Measurements from ENCODE around the gene KRTAP20-3.

The KRTAP20-3 gene

DNA sequence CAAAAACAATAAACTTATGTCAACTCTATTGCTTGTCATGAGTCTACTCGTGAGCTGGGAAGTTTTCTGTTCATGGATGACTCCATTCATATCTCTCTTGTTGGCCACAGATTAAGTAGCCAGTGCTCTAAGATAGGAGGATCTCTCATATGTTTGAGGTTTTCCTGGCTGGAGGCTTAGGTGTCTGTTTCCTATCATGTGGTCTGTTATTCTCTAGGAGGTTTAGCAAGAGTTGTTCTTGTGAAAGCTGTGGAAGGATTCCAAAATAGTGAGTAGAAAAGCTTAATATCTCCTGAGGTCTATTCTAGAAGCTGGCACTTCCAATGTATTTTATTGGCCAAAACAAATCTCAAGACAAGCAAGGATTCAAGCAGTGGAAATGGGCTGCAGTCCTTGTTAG lies 13.5 kb upstream of the KRTAP20-3 start:
- no peak for TF ChIP-seq EGR1 (IDR thresholded peaks at IDR 0.05)
- TF ChIP-seq TCF12 (IDR thresholded peaks at IDR 0.05; ENCODE audit: low read depth) = no peak
- TF ChIP-seq YY1 (IDR thresholded peaks at IDR 0.05; ENCODE audit: low read depth) = no peak
- TF ChIP-seq, protein P1, sequence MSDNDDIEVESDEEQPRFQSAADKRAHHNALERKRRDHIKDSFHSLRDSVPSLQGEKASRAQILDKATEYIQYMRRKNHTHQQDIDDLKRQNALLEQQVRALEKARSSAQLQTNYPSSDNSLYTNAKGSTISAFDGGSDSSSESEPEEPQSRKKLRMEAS (IDR thresholded peaks at IDR 0.05) = no peak
- TF ChIP-seq CEBPB (IDR thresholded peaks at IDR 0.05) = no peak
- TF ChIP-seq FOXM1 (IDR thresholded peaks at IDR 0.05; ENCODE audit: borderline replicate concordance, low read depth) = no peak

DNA sequence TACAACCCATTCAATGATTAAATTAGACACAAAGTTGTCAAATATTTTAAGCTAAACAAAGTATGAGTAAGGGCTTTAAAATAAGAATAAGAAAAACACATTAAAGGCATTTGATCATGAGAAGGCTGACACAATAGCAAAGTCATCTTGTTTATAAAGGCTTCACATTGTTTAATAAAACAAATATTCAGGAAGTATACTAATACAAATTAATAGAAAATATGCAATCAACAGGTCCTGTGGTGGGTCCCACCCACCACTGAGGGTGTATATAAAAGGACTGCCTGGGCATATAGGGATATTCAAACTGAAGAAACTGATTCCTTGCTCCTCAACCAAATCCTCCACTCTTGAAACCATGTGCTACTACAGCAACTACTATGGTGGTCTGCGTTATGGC lies 7.8 kb upstream of the KRTAP20-3 start, which contains the start of gene KRTAP20-2:
Gene KRTAP20-2 (plus strand): TSS at position 301 of the 400 bp plus-strand sequence. CDS start 58 bp downstream, at position 359.
- TF ChIP-seq FOXM1 (IDR thresholded peaks at IDR 0.05; ENCODE audit: borderline replicate concordance, low read depth) = no peak
- no peak for TF ChIP-seq ZBTB7A (IDR thresholded peaks at IDR 0.05; ENCODE audit: low read depth)
- TF ChIP-seq, protein P1 (IDR thresholded peaks at IDR 0.05) = no peak
- no peak for TF ChIP-seq NFIC (IDR thresholded peaks at IDR 0.05)
- no peak for TF ChIP-seq USF1 (IDR thresholded peaks at IDR 0.05)
- TF ChIP-seq TEAD4 (IDR thresholded peaks at IDR 0.05) = no peak

GRCh38 chr21:30638686-30639085 lies 4.0 kb upstream of the KRTAP20-3 start:
- TF ChIP-seq TAF1 (IDR thresholded peaks at IDR 0.05; ENCODE audit: low read depth) (no peak), RAD21 (IDR thresholded peaks at IDR 0.05; ENCODE audit: low read depth) (no peak), TCF12 (IDR thresholded peaks at IDR 0.05; ENCODE audit: low read depth) (no peak)

DNA sequence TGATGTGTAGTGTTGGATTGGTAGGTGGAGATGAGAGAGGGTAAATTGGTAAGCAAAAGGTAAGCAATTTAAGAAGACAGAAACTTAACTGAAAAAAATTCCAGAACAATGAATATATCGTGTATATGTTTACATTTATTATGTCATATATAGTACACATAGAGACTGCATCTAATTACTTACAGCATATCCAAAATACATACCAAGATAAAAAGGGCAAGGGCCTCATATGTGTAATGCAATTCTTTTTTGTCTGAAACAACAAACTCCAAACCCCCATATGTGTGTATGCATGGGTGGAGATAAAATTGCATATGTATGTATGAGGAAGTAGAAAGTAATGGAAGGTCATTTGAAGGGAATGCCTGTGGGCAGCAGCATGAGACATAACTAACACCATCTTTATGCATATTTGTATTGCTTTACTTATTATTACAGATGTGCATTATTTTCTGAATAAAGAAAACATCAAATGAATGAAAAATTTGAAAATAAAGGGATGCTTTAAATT lies 4.3 kb downstream of the KRTAP20-3 start:
- no peak for TF ChIP-seq ZBTB7A (IDR thresholded peaks at IDR 0.05; ENCODE audit: low read depth)
- TF ChIP-seq USF1 (IDR thresholded peaks at IDR 0.05) = no peak
- TF ChIP-seq RAD21 (IDR thresholded peaks at IDR 0.05; ENCODE audit: low read depth) = no peak
- TF ChIP-seq CREB1 (IDR thresholded peaks at IDR 0.05; ENCODE audit: low read depth) = no peak
- no peak for TF ChIP-seq CEBPB (IDR thresholded peaks at IDR 0.05)
- no peak for TF ChIP-seq EP300 (IDR thresholded peaks at IDR 0.05; ENCODE audit: borderline replicate concordance)
- no peak for TF ChIP-seq TAF1 (IDR thresholded peaks at IDR 0.05; ENCODE audit: low read depth)
- TF ChIP-seq REST (IDR thresholded peaks at IDR 0.05; ENCODE audit: low read depth) = no peak
- TF ChIP-seq, protein P1 (IDR thresholded peaks at IDR 0.05) = no peak

- TF ChIP-seq EP300 (IDR thresholded peaks at IDR 0.05; ENCODE audit: borderline replicate concordance) (no peak), YY1 (IDR thresholded peaks at IDR 0.05; ENCODE audit: low read depth) (no peak), CREB1 (IDR thresholded peaks at IDR 0.05; ENCODE audit: low read depth) (no peak)
Observed at GRCh38 chr21:30652891-30653290, 10.2 kb downstream of the KRTAP20-3 start.

- TF ChIP-seq, protein P1 (IDR thresholded peaks at IDR 0.05) = no peak
- TF ChIP-seq EGR1 (IDR thresholded peaks at IDR 0.05) = no peak
- no peak for TF ChIP-seq REST (IDR thresholded peaks at IDR 0.05; ENCODE audit: low read depth)
- no peak for TF ChIP-seq NFIC (IDR thresholded peaks at IDR 0.05)
- no peak for TF ChIP-seq CEBPB (IDR thresholded peaks at IDR 0.05)
- no peak for TF ChIP-seq TEAD4 (IDR thresholded peaks at IDR 0.05)
- no peak for TF ChIP-seq FOXM1 (IDR thresholded peaks at IDR 0.05; ENCODE audit: borderline replicate concordance, low read depth)
- no peak for TF ChIP-seq EP300 (IDR thresholded peaks at IDR 0.05; ENCODE audit: borderline replicate concordance)
- no peak for TF ChIP-seq TCF12 (IDR thresholded peaks at IDR 0.05; ENCODE audit: low read depth)
- no peak for TF ChIP-seq CREB1 (IDR thresholded peaks at IDR 0.05; ENCODE audit: low read depth)
- TF ChIP-seq ZBTB7A (IDR thresholded peaks at IDR 0.05; ENCODE audit: low read depth) = no peak
- TF ChIP-seq USF1 (IDR thresholded peaks at IDR 0.05) = no peak
- TF ChIP-seq RAD21 (IDR thresholded peaks at IDR 0.05; ENCODE audit: low read depth) = no peak
- TF ChIP-seq YY1 (IDR thresholded peaks at IDR 0.05; ENCODE audit: low read depth) = no peak
Observed at GRCh38 chr21:30668776-30669175, 26.1 kb downstream of the KRTAP20-3 start.
